Suprapubic skin (tissue), 4 donors: ENCODE results near the gene SPECC1L.

Experiments
- CTCF ChIP-seq, 2 donors: fragments of 200-600 bp in 1 of 2; fragments of 450-650 bp in 1 of 2; sonication (generic) in 1 of 2; IDR thresholded peaks; one replicate each; pipeline ENCODE4 v1.5.1; 2016 to 2019; ENCODE audit warnings: antibody characterized with exemption in 2 of 2, mild to moderate bottlenecking in 1 of 2, moderate library complexity in 1 of 2
- POLR2A ChIP-seq, 2 donors: fragments of 450-650 bp; IDR thresholded peaks; one replicate each; pipeline ENCODE4 v1.6.1; 2017; ENCODE audit warnings: antibody characterized with exemption in 2 of 2, mild to moderate bottlenecking in 2 of 2, moderate library complexity in 2 of 2
- POLR2AphosphoS5 ChIP-seq, 3 donors: sonication (generic); formaldehyde crosslinking; IDR thresholded peaks; one replicate each; pipeline ENCODE4 v1.6.1; 2017; ENCODE audit warnings: antibody characterized with exemption in 3 of 3

GRCh38 chr22:24390156-24390555 lies 119.5 kb downstream of the SPECC1L start:
- TF ChIP-seq CTCF (IDR thresholded peaks at IDR 0.05) (no peak), POLR2AphosphoS5 (IDR thresholded peaks at IDR 0.05) (no peak), POLR2A (IDR thresholded peaks at IDR 0.05) (no peak)
